Skin epidermis (tissue), 12 donors: Measurements from ENCODE around the gene SPTBN4.

Experiments
- H3K27ac ChIP-seq, 21 experiments: fragments of 200-600 bp; sonication (generic) in 11 of 21; one replicate each; pipeline ENCODE4 v1.5.0; 2020; ENCODE audit warnings: mild to moderate bottlenecking in 3 of 21, inconsistent platforms in 2 of 21, moderate library complexity in 2 of 21
- H3K4me3 ChIP-seq, 7 experiments: fragments of 200-600 bp; sonication (generic) in 2 of 7; one replicate each; pipeline ENCODE4 v1.5.0; 2020; ENCODE audit warnings: inconsistent platforms in 2 of 7, mild to moderate bottlenecking in 2 of 7, moderate library complexity in 1 of 7

Gene SPTBN4

DNA sequence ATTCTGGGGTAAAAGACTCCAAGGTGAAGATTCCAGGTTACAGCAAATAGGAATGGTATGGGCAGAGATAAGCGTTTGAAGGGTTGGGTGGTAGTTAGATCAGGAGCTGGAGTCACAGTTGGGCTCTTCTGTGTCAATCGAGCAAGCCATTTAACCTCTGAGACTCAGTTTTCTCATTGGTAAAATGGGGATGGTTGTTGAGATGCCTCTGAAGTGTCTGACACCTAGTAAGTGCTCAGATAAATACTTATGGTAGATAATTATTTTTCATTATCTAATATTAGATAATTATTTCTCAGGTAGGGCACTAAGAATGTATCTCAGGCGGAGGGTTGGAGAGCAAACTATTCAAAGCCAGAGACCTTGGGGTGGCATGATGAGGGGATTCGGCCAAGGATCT lies 142.2 kb downstream of the SPTBN4 start:
- H3K27ac ChIP-seq: peak overlapping the region in 17 of 21 experiments; percentile 63 to 92 (median 84)
- H3K4me3 ChIP-seq: peak overlapping the region in 4 of 7 experiments; percentile 38 to 53 (median 48)

DNA sequence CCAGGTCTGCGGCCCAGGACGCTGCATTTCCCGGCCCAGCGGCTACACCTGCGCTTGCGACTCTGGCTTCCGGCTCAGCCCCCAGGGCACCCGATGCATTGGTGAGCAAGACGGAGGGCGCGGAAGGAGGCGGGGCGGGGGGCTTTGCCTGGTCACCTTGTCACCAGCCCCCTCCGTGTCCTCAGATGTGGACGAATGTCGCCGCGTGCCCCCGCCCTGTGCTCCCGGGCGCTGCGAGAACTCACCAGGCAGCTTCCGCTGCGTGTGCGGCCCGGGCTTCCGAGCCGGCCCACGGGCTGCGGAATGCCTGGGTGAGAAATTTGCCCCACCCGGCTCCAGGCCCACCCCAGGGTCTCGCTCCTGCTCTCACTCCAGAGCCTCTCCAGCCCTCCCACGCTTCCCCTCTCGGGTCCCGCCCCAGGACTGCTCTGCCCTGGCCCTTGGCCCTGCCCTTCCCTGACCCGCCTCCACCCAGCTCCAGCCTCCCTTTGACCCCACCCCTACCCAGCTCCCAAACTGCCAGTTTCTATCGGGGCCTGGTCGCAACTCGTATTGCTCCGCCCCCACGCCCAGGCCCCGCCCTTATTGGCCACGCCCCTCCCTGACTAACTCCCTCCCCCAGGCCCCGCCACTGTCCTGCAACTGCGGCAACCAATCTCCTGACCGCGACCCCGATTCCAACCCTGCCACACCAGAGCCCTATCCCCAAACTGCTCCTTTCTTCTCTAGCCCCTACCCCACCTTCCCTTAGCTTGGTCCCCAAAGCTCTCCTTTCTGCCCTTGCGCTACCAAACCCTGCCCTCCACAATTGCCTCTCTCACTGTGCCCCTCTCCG lies 143.0 kb downstream of the SPTBN4 start:
- peak overlapping the region; percentile 44 to 92 (median 84) for H3K27ac ChIP-seq
- H3K4me3 ChIP-seq: peak overlapping the region; percentile 38 to 53 (median 49)

DNA sequence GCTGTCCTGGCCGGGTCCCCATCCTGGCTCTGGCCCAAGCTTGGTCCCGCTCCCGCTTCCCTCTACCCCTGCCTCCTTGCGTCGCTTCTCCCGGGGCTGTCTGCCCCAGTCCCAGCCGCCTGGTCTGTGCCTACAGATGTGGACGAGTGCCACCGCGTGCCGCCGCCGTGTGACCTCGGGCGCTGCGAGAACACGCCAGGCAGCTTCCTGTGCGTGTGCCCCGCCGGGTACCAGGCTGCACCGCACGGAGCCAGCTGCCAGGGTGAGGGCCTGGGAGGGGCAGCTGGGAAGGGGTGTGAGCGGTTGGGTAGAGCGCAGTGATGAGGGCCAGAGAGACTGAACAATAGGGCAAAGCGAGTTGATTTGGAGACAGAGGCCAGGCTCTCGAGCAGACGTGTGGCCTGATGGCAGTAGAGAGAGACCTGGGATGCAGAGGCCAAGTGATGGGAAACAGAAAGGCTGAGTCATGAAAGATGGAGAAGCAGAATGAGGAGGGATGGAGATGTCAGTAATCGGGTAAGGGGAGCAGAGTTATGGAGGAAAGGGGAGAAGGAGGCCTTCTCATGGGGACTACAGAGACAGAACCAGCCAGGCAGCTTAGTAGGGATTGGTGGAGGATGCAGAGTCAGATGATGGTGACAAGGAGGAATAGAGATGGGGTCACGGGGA lies 143.7 kb downstream of the SPTBN4 start:
- peak overlapping the region in 5 of 7 experiments; percentile 38 to 53 (median 49) for H3K4me3 ChIP-seq
- H3K27ac ChIP-seq: peak overlapping the region; percentile 21 to 92 (median 83)

DNA sequence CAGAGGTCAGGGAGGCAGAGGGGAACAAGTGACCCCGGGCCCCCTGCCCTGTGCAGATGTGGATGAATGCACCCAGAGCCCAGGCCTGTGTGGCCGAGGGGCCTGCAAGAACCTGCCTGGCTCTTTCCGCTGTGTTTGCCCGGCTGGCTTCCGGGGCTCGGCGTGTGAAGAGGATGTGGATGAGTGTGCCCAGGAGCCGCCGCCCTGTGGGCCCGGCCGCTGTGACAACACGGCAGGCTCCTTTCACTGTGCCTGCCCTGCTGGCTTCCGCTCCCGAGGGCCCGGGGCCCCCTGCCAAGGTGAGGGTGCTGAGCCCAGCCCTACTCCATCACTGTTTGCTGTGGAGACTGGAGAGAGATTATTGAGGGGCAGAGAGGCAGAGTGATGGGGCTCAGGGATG lies 144.3 kb downstream of the SPTBN4 start:
- peak overlapping the region in 18 of 21 experiments; percentile 45 to 92 (median 84) for H3K27ac ChIP-seq
- H3K4me3 ChIP-seq: peak overlapping the region in 1 of 7 experiments; percentile 45

DNA sequence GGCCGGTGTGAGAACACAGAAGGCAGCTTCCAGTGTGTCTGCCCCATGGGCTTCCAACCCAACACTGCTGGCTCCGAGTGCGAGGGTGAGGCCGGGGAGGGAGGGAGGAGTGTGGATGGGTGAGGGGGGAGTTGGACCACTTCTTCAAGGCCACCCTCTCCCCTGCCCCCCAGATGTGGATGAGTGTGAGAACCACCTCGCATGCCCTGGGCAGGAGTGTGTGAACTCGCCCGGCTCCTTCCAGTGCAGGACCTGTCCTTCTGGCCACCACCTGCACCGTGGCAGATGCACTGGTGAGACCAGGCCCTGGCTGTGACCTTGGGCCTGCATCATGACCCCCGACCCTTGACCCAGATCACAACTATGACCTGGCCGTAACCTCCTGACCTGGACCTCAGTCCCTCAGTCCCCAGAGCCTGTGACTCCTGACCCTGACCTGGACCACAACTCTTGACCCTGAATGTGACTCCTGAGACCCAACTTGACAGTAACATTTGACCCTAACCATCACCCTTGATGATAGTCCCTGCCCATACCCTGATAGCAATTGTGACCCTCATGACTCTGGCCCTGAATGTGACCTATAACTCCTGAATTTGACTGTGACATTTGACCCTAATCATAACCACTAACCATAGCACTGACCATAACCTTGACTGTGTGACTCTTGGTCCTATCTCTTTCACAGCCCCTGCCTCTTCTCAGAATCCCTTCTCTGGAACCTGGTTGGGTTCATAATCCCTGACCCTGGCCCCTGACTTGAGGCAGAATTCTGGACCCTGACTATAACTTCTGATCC lies 145.3 kb downstream of the SPTBN4 start:
- Histone ChIP-seq H3K4me3 (no peak overlapping the region), H3K27ac (peak overlapping the region in 11 of 21 experiments; percentile 45 to 92 (median 83))

DNA sequence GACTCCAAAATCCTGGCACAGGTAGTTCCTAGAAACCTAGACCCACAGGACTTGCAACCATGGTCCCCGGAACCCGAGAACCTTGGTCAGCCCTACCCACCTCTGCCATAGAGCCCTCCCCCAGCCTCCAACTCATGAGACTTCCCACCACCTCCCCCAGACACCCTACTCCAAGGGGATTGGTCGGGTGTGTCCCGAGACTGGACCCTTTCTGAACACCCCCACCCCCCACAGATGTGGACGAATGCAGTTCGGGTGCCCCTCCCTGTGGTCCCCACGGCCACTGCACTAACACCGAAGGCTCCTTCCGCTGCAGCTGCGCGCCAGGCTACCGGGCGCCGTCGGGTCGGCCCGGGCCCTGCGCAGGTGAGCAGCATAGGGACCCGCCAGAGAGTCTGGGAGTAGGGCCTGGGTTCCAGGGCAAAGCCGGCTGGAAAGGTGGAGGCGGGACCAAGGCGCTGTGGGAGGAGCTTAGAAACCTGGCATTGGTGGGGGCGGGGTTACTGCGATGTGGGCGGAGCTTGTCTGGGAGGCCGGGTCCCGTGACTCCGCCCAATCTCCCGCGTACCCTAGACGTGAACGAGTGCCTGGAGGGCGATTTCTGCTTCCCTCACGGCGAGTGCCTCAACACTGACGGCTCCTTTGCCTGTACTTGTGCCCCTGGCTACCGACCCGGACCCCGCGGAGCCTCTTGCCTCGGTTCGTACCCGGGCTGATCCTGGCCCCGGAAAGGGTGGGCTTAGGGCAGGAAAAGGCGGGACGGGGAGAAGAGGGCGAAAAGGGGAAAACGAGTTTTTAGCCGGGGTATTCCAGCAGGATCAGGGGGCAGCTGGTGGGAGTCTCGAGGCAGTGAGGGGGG lies 146.3 kb downstream of the SPTBN4 start:
- peak overlapping the region; percentile 20 to 89 (median 80) for H3K27ac ChIP-seq
- peak overlapping the region; percentile 39 to 80 (median 51) for H3K4me3 ChIP-seq

DNA sequence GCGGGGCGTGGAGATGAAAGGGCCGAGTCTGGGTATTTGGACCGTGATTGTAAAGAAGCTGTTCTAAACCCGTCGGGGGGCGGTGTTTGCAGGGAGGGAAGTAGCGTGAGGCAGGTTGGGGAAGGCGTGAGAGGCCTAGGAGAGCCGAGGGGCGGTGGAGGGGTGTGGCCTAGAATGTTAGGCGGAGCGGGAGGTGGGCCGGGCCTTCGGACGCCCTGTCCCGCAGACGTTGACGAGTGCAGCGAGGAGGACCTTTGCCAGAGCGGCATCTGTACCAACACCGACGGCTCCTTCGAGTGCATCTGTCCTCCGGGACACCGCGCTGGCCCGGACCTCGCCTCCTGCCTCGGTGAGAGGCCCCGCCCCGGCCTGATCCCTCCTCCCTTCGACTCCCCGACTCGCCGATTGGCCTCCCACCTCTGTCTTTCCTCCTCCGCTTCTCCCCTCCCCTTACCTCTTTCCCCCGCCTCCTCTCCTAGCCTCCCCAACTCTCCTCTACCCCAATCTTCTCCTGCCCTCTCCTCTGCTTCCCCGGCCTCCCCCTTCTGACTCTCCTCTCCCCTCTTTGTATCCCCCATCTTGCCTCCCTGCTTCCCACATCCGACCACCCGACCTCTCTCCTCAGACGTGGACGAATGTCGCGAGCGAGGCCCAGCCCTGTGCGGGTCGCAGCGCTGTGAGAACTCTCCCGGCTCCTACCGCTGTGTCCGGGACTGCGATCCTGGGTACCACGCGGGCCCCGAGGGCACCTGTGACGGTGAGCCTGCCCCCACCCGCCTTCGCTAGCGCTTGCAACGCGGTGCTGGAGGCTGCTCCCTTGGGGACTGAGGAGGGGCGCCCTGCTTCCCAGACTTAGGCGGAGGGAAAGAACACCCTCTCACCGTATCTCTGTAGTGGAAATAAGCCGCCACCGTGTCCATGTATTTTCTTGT lies 147.2 kb downstream of the SPTBN4 start:
- peak overlapping the region; percentile 39 to 80 (median 51) for H3K4me3 ChIP-seq
- peak overlapping the region; percentile 20 to 89 (median 78) for H3K27ac ChIP-seq

DNA sequence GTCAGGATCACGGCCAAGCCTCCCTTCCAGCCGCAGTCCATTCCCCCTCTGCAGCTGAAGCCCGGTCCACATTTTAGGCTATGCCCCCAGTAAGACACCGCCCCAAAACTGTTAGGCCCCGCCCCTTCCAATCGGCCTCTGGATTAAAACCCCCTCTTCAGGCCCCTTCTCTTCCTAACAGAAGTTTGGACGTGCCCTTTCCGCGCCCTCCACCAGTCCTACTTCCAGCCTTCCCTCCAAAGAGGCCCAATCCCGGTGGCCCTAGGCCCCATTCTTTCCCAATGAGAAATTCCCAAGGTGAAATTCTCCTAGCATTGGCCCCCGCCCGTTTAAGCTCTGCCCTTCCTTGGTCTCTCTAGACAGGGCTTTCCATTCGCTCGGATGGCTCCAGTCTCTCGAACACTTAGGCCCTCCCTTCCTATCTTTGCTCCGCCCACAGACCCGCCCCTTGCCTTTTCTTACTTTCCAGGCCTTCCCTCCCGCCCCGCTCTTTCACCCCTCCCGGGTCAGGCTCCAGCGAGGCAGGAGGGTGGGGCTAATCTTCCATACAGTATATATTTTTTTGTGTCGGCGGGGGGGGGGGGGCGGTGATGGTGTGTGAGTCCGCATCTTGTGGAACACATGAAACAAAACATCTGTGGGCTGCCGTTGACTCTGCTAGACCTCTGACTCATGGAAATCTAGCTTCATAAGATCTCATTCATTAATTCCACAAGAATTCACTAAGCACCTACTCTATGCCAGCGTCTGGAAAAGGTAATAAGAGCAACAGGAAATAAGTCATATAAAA lies 148.0 kb downstream of the SPTBN4 start:
- Histone ChIP-seq H3K27ac (peak overlapping the region in 20 of 21 experiments; percentile 20 to 89 (median 79)), H3K4me3 (peak overlapping the region; percentile 39 to 80 (median 51))

DNA sequence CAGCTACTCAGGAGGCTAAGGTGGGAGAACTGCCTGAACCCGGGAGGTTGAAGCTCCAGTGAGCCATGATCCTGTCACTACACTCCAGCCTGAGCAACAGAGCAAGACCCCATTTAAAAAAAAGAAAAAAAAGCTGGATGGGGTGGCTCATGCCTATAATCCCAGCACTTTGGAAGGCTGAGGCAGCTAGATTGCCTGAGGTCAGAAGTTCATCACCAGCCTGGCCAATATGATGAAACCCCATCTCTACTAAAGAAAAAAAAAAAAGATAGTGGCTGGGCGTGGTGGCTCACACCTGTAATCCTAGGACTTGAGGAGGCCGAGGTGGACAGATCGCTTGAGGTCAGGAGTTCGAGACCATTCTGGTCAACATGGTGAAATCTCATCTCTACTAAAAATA lies 149.4 kb downstream of the SPTBN4 start:
- peak overlapping the region in 3 of 21 experiments; percentile 0 to 84 (median 11) for H3K27ac ChIP-seq

DNA sequence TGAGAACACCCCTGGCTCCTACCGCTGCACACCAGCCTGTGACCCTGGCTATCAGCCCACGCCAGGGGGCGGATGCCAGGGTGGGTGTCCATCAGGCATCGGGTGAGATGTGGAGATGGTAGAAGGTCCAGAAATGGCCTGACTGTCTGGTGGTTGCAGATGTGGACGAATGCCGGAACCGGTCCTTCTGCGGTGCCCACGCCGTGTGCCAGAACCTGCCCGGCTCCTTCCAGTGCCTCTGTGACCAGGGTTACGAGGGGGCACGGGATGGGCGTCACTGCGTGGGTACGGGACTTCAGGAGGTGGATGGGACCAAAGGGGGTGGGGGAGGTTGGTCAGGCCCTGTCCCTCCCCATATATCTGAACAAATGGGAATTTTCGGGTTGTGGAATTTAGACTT lies 150.1 kb downstream of the SPTBN4 start:
- H3K27ac ChIP-seq: no peak overlapping the region
- no peak overlapping the region for H3K4me3 ChIP-seq

More for the DNA sequence above, 149.4 kb downstream of the SPTBN4 start:
- no peak overlapping the region for H3K4me3 ChIP-seq

DNA sequence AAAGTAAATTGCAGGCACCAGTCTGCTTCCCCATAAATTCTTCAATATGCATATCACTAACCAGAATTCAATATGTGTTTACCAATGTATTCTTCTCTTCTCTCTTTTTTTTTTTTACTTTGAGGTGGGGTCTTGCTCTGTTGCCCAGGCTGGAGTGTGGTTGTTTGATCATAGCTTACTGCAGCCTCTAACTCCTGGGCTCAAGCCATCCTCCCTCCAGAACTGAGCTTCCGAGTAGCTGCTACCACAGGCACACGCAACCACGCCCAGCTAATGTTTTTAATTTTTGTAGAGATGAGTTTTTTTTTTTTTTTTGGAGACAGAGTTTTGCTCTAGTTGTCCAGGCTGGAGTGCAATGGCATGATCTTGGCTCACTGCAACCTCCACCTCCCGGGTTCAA lies 151.2 kb downstream of the SPTBN4 start:
- Histone ChIP-seq H3K27ac (no peak overlapping the region), H3K4me3 (no peak overlapping the region)

DNA sequence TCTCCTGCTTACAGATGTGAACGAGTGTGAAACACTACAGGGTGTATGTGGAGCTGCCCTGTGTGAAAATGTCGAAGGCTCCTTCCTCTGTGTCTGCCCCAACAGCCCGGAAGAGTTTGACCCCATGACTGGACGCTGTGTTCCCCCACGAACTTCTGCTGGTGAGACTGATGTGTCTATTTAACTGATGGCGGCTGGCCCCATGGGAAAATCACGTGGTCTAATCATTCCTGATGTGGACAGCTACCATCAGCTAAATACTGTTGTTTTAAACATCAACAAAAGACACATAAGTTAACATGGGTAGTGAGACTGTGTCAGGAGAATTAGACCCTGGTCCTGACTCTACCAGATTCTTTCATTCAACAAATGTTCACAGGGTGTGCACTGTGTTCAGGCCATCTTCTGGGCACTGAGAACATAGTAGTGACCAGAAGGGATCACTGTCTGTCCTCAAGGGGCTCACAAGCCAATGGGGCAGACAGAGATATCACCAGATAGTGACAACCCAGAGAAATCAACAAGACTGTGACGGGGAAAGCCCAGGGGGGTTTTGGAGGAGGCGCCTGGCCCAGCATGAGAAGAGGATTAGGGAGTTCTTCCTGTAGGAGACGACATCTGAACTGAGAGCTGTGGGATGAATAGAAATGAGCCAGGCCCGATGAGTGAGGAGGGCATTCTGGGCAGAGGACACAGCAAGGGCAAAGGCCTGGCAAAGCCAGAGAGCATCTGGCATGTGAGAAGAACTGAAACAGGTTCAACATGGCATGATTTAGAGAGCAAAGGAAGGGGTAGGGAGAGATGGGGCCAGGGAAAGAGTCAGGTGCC lies 152.7 kb downstream of the SPTBN4 start:
- H3K27ac ChIP-seq: no peak overlapping the region
- no peak overlapping the region for H3K4me3 ChIP-seq

DNA sequence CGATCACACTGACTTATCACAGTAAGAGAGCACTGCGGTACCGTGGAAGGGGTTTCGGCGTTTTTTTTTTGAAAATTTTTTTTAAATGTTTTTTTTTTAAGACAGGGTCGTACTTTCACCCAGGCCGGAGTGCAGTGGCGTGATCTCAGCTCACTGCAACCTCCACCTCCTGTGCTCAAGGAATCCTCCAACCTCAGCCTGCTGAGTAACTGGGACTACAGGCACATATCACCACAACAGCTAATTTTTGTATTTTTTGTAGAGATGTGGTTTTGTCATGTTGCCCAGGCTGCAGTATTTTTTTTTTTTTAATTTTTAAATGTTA lies 153.3 kb downstream of the SPTBN4 start:
- no peak overlapping the region for H3K27ac ChIP-seq

DNA sequence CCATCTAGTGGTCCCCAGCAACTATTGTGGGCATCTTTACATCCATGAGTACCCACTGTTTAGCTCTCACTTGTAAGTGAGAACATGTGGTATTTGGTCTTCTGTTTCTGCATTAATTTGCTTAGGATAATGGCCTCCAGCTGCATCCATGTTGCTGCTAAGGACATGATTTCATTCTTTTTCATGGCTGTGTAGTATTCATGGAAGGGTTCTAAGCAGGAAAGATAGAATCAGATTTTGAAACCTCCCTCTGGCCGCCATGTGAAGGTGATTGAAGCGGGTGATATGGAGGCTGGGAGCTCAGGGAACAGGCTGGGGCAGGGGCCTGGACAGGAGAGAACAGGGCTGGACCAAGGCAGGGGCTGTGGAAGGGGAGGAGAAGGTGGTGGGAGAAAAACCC lies 154.5 kb downstream of the SPTBN4 start:
- Histone ChIP-seq H3K4me3 (no peak overlapping the region), H3K27ac (no peak overlapping the region)

More for the DNA sequence above, 153.3 kb downstream of the SPTBN4 start:
- H3K4me3 ChIP-seq: no peak overlapping the region

DNA sequence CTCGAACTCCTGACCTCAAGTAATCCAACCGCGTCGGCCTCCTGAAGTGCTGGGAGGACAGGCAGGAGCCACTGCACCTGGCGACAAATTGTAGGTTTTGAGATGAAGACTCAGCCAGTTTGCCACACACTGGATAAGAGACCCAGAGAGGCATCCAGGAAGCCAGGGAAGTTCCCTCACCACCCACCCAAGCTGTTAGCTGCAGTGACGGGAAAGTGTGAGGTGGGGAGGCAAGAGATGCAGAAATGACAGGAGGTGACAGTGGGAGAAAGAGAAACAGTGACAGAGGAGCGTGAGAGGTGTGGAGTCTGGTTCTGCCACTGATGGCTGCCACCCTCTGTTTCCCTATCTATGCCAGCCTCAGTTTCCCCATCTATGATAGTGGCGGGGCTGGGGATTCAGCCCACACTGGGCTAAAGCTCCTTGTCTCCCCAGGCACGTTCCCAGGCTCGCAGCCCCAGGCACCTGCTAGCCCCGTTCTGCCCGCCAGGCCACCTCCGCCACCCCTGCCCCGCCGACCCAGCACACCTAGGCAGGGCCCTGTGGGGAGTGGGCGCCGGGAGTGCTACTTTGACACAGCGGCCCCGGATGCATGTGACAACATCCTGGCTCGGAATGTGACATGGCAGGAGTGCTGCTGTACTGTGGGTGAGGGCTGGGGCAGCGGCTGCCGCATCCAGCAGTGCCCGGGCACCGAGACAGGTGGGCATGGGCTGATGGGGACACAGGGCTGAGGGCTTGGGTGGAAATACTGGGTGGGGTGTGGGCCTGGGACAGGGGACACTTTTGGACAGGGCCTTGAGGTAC lies 155.4 kb downstream of the SPTBN4 start:
- Histone ChIP-seq H3K4me3 (no peak overlapping the region), H3K27ac (no peak overlapping the region)

DNA sequence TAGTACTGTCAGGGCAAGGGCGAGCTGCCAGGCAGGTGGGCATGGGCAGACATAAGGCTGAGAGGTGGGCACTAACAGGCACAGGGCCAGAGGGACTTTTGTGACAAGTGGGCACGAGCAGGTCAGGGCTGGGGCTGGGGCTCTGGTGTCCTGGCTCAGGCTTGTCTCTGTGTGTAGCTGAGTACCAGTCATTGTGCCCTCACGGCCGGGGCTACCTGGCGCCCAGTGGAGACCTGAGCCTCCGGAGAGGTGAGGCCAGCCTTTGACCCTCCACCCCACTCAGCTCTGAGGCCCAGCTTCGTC lies 155.9 kb downstream of the SPTBN4 start:
- H3K4me3 ChIP-seq: no peak overlapping the region
- H3K27ac ChIP-seq: no peak overlapping the region
